HG03575 (cell line): ENCODE data around the gene TCERG1.

Experiments
- ATAC-seq: cut with Tn5 transposase; IDR thresholded peaks from one replicate; pipeline ENCODE4 v1.9.1; 2021; ENCODE audit not compliant: unreplicated experiment, insufficient number of reproducible peaks, low FRiP score; ENCODE audit errors: extremely low read depth

The TCERG1 gene

DNA sequence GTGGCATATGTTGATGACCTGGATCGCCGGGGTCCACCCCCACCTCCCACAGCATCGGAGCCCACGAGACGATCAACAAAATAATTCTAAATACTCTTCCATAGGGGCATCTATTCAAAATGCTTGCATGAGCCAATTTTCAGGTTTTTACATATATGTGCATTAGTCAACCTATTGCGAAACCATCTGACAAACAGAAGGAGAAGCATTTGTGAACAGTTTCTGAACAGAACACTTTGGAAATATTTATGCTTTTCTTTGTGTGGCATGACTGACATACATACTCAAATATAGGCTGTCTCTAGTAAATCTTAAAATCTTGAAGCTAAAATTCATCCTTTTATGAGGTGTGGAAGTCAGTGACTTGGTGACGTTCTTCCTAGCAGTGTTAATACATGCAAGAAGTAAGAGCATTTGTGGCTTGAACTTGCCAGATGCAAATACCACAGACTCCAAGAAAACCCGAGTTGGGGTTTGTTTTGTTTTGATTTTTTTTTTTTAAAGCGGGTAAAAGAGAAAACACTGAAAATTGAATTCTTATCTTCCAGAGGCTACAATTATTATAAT, 63.5 kb downstream of the TCERG1 start:
- no peak for ATAC-seq

DNA sequence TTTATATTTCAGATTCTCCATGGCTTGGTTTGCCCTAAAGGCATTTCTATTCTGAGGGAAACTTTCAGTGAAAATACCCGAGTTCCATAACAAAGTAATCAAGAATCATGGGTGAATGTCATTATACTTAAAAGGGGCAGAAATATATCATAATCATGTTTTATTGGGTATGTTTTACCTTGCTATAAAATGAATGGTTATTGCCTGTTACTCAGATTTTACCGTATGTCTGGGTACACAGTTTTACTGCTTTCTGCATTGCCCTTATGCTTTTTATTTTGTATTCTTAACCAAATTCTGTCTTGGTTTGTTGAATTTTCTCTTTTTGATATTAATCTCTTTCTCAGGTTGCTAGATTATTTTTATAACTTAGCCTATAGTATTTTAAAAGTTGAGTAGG, 66.3 kb downstream of the TCERG1 start:
- ATAC-seq: no peak

DNA sequence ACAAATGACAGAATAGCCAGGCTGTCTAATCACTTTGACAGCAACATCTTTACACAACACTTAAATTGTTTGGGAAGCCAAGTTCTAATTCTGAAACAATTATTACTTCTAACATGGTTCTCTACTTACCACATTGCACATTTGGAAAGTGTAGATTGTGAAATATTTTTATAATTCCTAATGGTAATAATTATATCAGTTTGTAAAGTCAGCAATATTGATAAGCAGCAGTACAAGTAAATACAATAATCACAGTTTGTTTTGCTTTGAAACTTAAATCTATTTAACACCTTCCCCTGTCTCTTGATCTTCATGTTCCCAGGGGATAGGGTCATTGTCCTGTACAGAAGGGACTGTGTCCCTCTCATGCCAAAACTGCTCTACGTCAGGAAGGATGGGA, 67.4 kb downstream of the TCERG1 start:
- ATAC-seq: no peak

DNA sequence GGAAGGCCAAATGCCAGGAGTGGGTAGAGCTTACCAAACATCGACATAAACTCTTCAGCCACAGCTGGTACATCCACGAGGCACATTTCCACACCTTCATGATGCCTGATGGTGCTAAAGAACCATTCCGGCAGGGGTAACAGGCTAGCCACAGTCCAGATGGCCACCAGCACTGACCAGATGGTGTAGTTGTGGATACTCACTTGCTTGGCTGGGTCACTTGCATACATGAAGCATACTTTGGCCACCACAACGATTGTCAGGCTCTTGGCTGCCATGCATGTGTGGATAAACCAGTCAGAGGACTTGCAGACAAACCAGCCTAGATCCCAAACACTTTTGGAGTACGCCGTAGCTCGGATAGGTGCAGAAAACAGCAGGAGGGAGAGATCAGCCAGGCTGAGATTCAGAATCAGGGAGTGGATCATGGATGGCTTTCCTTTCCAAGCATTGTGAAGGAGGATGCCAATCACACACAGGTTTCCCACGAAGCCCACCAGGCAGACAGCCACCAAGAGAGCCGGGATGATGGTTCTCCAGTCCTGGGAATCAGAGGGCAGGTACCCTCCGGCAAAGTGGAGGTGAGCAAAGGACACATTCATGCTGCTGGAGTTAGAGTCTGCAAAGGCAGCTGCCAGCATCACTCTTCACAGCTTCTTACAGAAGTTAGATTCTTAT, 68.5 kb downstream of the TCERG1 start:
- ATAC-seq: no peak

DNA sequence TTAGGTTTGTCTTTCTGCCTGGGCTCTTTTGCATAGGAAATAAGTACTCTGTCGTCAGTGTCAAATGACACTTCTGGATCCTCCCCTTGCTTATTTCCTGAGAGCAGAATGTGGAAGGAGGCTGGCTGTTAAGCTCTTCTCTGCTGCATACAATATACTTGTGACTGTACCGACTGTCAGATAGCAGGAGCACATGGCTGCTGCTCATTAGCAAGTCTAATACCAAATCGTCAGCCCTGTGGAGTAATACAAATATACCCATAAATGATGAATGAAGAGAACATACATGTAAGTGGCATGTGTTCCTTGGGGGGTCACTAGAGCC, 69.0 kb downstream of the TCERG1 start, which contains the start of gene GPR151:
Gene GPR151 (minus strand): TSS at position 40 of the 325 bp plus-strand sequence. CDS start 77 bp downstream, outside the sequence.
- ATAC-seq: no peak

DNA sequence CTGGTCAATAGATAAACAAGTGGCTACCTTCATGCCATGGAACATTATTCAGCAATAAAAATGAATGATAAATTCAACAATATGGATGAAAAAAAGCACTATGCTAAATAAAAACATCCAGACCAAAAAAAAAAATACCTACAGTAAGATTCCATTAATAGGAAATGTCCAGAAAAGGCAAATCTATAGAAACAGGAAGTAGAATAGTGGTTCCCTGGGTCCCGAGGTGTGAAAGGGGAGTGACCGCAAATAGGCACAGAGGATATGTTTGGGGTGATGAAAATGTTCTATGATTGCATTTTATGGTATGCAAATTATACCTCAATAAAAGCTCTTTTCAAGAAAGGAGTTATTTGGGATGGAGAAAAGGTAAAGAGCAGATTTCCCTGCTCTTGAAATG, 72.4 kb downstream of the TCERG1 start:
- no peak for ATAC-seq

DNA sequence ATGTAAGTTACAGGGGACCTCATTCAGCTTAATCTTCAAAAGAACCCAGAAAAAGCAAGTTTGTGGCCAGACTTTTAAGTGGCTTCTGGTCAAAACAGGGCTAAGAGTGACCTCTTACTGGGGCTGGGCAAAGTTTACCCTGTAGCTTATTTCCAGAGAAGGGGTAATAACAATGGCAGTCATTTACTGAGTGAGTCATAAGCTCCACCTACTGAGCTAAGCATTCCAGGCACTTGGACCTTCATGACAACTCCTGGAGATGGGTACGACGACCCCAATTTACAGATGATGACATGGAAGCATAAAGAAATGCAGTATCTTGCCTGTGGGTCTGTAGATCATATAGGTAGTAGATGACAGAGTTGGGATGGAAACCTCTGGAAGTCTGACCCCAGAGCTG, 73.6 kb downstream of the TCERG1 start:
- no peak for ATAC-seq

DNA sequence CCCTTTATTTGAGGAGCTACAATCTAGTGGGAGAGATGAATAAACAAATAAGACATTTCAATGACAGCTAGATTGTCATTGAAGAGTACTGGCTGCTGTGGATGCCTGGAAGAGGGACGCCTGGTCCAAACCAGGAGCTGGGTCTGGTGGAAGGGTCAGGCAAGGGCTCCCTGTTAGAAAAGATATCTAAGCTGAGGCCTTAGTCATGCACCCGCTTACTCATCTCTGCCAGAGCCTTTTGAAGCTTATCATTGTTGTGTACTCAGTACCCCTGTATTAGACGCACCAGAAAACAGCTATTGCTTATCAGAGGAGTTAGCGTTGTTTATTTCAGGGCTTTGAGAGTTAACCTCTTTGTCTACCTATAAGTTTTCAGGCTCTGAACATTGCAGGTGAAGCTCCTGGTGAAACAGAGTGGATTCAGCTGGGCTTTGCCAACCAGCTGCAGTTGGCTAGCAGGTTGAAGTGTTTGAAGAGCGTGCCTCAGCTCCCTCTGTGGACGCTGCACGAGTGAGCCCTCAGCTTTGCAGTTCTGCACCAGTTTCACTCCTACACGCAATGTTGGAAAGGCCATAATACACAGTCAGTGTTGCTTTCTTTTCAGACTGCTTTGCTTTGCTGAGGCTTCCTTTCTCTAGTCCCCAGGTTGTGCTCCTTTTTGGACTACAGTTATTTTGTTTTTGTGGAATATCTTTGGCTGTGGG, 74.4 kb downstream of the TCERG1 start:
- no peak for ATAC-seq

DNA sequence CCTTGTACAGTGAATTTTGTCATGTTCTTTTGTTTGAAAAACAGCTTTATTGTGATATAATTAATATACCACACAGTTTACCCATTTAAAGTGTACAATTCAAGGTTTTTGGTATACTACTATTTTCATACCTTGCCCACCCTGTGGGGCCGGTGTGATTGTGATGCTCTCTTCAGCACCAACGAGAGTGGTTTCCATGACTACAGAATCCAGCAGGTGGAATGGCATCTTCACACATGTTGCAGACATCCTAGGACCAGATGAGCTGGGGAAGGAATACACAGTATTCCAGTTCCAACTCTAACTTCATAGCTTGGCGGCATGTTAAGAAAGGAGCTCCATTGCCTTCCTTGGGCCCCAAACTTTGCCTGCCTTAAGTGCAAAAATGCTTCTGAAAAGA, 76.6 kb downstream of the TCERG1 start:
- ATAC-seq: no peak

DNA sequence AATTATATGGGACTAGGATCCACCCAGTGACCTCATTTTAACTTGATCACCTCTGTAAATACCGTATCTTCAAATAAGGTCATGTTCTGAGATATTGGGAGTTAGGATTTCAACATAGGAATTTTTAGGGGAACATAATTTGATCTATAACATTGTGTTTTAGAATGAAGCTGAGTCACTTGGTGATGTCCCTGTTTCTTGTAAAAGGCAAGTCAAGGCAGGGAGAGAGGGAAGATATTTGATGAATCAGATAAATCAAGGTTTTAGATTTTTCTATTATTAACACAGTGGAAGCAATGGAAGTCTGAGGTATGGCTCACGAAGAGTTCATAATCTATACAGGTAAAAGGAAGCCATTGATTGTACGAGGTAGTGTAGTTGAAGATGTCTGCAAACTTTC, 80.7 kb downstream of the TCERG1 start:
- ATAC-seq: no peak

DNA sequence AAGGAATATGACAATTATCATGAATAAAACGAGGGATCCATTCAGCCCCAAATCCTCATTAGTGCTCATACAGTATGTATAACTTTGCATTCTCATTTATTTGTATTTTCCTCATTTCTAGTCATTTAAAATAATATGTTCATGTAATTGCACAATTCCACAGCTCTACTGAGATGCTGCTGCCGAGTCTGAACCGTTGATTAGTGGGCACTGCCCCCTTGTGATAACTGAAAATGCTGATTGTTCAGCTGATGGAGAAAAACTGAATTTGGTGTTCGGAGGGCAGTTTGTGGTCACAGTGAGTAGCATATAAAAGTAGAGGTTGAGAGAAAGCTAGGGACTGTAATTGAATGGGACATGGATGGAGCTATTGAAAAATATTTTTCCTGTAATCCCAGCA, 81.1 kb downstream of the TCERG1 start:
- ATAC-seq: no peak

DNA sequence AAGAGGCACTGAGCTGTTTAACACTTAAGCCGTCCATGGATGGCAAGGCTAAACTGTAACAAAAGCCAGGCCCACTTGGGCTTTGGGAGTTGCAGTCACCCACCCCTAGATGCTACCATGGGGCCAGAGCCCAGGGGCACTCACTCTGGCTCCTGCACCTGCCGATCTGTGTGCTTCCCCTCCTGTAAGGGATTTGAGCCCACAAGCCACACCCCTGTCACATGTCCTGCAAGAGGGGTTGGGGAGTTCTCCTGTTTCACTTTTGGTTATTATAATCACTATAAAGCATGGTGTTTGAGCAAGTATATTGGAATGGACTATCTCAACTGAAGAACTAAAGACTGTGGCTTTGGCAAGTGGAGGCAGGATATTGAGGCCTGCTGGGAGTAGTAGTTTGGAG, 82.9 kb downstream of the TCERG1 start:
- ATAC-seq: no peak

DNA sequence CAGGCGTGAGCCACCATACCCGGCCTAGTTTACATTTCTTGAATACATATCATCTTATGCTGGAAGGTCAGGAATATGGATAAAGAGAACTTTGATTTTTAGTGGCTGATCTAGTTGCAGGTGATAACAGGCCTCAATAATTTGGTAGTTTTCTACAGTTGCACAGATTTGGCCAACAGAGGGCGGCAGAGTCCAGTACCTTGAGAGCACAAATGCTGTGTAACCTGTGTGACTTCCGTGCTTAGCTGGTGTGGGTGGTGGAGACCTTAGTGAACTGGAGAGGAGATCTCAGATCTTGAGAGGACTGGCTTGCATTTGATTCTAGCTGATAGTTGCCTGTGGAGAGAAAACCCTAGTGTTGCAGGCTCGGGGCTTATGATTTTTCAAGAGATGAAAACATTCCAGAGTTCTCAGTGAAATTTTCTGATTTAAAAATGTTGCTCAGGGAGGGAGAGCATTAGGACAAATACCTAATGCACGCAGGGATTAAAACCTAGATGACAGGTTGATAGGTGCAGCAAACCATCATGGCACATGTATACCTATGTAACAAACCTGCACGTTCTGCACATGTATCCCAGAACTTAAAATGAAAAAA, 86.2 kb downstream of the TCERG1 start:
- peak; percentile 95 for ATAC-seq

DNA sequence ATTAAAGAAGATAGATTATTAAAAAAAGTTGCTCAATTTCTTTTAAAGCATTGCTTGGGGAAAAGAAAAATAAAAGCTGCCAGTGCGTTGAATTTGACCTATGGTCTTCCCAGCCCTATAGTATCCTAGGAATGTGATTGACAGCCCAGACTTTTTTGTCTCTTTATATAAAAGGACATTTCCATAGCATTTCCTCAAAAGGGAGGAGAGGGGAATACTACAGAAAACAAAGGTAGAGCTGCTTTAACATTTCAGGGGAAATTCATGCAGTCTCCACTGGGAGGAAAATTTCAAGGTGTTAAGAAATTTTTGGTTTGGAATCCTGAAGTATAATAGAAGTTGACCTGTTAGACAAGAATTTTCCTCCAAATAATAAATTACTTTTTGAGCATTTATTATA, 86.7 kb downstream of the TCERG1 start:
- ATAC-seq: no peak

DNA sequence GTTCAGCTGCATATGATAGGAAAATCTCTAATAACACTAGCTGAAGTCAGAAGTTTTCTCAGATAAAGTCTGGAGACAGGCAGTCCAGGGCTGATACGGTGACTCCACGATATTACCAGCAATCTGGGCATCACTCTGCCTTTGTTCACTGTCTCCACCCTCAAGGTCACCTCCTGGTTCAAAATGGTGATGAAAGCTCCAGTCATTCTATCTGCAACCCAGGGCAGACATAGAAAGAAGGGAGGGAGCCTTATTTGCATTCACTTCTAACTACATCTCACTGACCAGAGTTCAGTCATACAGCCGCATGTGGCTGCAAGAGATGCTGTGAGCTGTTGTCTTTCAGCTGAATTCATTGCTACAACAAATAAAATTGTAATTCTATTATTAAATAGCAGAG, 91.3 kb downstream of the TCERG1 start:
- no peak for ATAC-seq

DNA sequence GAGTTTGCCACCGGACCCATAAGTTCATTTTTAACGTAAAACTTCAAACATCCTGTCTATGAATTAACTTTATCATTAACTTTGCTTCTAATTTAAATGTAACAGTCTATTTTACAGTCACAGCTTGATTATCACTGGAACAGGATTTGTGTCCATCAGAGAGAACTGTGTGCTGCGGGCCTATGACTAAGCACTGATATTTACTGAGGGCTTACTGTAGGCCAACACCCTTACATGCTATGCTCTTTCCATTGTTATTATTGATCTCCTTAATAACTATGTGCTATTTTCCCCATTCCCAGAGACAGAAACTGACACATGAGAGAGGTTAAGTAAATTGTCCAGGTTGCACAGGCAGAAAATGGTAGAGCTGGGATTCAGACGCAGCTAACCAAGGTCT, 92.8 kb downstream of the TCERG1 start:
- ATAC-seq: no peak

DNA sequence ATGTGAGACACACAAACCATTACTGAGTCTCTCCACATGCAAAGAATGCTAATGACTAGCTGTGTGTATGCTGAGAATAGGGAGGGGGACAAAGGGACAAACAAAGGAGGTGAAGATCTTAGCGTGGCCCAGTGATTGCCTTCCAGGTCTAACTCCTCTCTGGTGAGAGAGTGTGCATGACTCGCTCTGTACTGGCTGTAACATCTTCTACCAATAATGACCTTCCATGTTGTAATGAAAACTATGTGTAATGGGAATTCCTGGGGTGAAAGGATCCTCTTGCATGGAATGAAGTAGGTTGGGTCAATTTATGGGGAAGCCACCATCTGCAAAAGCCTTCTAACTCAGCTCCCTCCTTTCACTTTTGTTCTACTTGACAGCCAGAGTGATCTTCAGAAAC, 93.3 kb downstream of the TCERG1 start:
- no peak for ATAC-seq

DNA sequence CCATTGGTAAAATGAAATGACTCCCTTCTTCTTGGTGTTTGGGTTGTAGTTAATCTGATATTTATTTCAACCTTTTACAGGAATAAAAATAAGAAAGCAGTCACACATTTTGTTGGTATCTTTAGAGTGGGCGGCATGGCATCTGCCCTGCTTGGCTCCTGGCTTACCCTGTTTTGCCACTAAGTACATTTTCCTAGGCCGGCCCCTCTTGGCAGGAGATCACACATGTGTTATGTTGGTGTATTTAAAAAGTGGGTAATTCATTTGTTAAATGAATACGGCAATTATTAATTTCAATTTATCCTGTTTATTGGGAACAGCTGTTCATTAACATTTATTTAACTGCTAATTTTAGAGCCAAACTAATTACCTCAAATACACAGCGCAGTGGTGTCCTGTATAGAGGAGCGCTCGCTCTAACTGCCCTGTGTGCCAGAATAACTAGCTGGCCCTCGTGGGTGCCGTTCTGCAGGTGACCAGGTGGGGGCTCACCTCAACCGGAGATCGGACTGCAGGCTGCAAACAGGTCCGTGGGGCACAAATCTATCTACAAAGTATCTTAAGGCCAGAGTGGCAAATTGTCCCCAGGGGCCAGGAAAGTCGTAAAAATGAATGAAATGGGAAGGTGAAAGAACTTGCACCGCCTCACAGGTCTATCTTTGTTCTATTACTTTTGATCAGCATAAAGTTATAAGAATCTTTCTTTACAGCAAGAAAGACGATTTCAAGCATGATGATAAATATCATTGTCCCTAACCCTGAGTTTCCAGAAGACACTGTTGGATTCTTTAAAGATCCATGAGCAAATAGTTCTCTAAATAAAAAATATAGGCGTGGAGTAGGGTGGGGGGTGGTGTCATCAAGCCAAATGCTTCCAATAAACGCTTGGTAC, 95.1 kb downstream of the TCERG1 start:
- peak; percentile 58 for ATAC-seq

DNA sequence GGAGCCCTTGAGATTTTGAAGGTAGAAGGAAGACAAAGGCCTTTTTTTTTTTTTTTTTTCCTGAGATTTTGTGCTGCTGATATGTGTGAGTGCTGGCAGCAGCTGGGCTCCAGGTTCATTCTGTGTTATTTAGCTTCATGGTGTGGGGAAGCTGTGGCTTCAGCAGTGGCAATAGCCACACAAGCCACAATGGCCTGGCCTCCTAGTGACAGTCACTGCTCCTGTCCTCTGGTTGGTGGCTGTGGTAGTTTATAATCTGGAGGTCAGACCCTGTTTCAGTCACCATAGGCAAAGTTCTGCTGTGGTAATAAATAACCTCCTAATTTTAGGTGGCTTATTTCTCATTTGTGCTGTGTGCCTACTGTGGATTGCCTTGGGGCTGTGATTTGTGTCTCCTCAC, 97.1 kb downstream of the TCERG1 start:
- ATAC-seq: no peak
